A549 (cell line): ENCODE measurements around the gene PRPSAP1. TPM values are rescaled to one million over a fixed set of nuclear protein-coding genes. Genes with fewer than 3 reads are reported as not detected.

Experiments used
- ATAC-seq, 2 experiments: fragments of 200-7000 bp in 1 of 2; fragments of >200 bp in 1 of 2; cut with Nextera tagmentation in 1 of 2; cut with Tn5 transposase in 1 of 2; 3 replicates each; pipeline versions ENCODE4 v1.8.0 to v1.9.1; 2018 to 2020; ENCODE audit warnings: mild to moderate bottlenecking in 1 of 2, moderate library complexity in 1 of 2
- CTCF ChIA-PET: fragments of 300-600 bp; sonication (Branson Sonifier 250); formaldehyde crosslinking; extraction: SDS; loops from one replicate; lab custom pipeline; 2021; ENCODE audit warnings: antibody characterized with exemption, inconsistent platforms; lab: Yijun Ruan, JAX
- POLR2A ChIA-PET: fragments of 350-600 bp; formaldehyde crosslinking; extraction: SDS; loops from one replicate; lab custom pipeline; 2021; ENCODE audit warnings: antibody characterized with exemption, inconsistent platforms; lab: Yijun Ruan, JAX
- DNase-seq, 2 experiments: peaks; one replicate each; pipeline versions ENCODE4 v3.0.0 to v3.0.0-alpha.2; 2011 to 2016; ENCODE audit warnings: low read depth in 1 of 2, low spot score in 1 of 2
- FAIRE-seq: peaks from 2 replicates; lab custom pipeline; 2011; peaks lifted over from hg19 to GRCh38; lab: Jason Lieb, UNC
- H3K27ac ChIP-seq, 2 experiments: fragments of >200 bp; sonication (Bioruptor Twin); formaldehyde crosslinking; 3 replicates each; pipeline ENCODE4 v1.5.1; 2016 to 2017
- H3K4me1 ChIP-seq: fragments of >200 bp; sonication (Bioruptor Twin); formaldehyde crosslinking; 3 replicates; pipeline ENCODE4 v1.6.1; 2016
- H3K4me2 ChIP-seq: fragments of >200 bp; sonication (Bioruptor Twin); formaldehyde crosslinking; 3 replicates; pipeline ENCODE4 v1.6.1; 2016
- H3K4me3 ChIP-seq: fragments of >200 bp; sonication (Bioruptor Twin); formaldehyde crosslinking; 3 replicates; pipeline ENCODE4 v1.5.1; 2016
- H3K9me3 ChIP-seq: fragments of >200 bp; sonication (Bioruptor Twin); formaldehyde crosslinking; 3 replicates; pipeline ENCODE4 v1.6.1; 2016
- CHD2 ChIP-seq: fragments of 150-350 bp; IDR thresholded peaks from 2 replicates; pipeline ENCODE4 v1.6.1; 2014; ENCODE audit warnings: low read length; ENCODE audit not compliant: partially characterized antibody
- CHD4 ChIP-seq: fragments of 200-600 bp; sonication (generic); IDR thresholded peaks from 2 replicates; pipeline ENCODE4 v1.6.1; 2016; ENCODE audit warnings: antibody characterized with exemption, mild to moderate bottlenecking, borderline replicate concordance
- CTCF ChIP-seq: fragments of >200 bp; sonication (Bioruptor Twin); formaldehyde crosslinking; IDR thresholded peaks from 3 replicates; pipeline ENCODE4 v1.5.1; 2016
- EHMT2 ChIP-seq: fragments of 200-600 bp; sonication (generic); IDR thresholded peaks from 2 replicates; pipeline ENCODE4 v1.6.1; 2016; ENCODE audit warnings: antibody characterized with exemption, low read depth, mild to moderate bottlenecking, moderate library complexity
- EP300 ChIP-seq, 2 experiments: fragments of >200 bp; sonication (Bioruptor Twin); formaldehyde crosslinking; IDR thresholded peaks; 2 replicates in 1 of 2; 3 replicates in 1 of 2; pipeline ENCODE4 v1.6.1; 2016 to 2017
- ESRRA ChIP-seq: fragments of 150-350 bp; IDR thresholded peaks from 2 replicates; pipeline ENCODE4 v1.6.1; 2014; ENCODE audit warnings: mild to moderate bottlenecking, low read length, borderline replicate concordance
- FOXS1 ChIP-seq: fragments of 250-450 bp; sonication (Bioruptor Pico); IDR thresholded peaks from 2 replicates; pipeline ENCODE4 v1.5.0; 2020; ENCODE audit warnings: mild to moderate bottlenecking, moderate library complexity
- GATA3 ChIP-seq: IDR thresholded peaks from 2 replicates; pipeline ENCODE4 v1.6.1; 2012; ENCODE audit warnings: borderline replicate concordance
- MAFK ChIP-seq: fragments of 450-650 bp; IDR thresholded peaks from 2 replicates; pipeline ENCODE4 v1.6.1; 2014; ENCODE audit not compliant: partially characterized antibody
- MYC ChIP-seq: IDR thresholded peaks from 2 replicates; pipeline ENCODE4 v1.6.1; 2012; ENCODE audit warnings: mild to moderate bottlenecking, inconsistent platforms, low read length, improper control_type of control experiment, borderline replicate concordance
- NR3C1 ChIP-seq: fragments of >200 bp; sonication (Bioruptor Twin); formaldehyde crosslinking; IDR thresholded peaks from 3 replicates; pipeline ENCODE4 v1.6.1; 2017
- PHF8 ChIP-seq: fragments of 200-600 bp; sonication (generic); IDR thresholded peaks from 2 replicates; pipeline ENCODE4 v1.6.1; 2016; ENCODE audit warnings: low read depth, mild to moderate bottlenecking, antibody characterized with exemption, moderate library complexity, borderline replicate concordance
- POLR2A ChIP-seq: IDR thresholded peaks from 2 replicates; pipeline ENCODE4 v1.6.1; 2012; ENCODE audit warnings: mild to moderate bottlenecking, low read length
- POLR2AphosphoS2 ChIP-seq: conservative IDR thresholded peaks from 2 replicates; pipeline ENCODE4 v1.6.1; 2012; ENCODE audit warnings: low read length, improper control_type of control experiment, inconsistent platforms
- RCOR1 ChIP-seq: fragments of 150-350 bp; IDR thresholded peaks from 2 replicates; pipeline ENCODE4 v1.6.1; 2014; ENCODE audit warnings: antibody characterized with exemption, low read length, low read depth
- RFX5 ChIP-seq: fragments of 450-650 bp; IDR thresholded peaks from 2 replicates; pipeline ENCODE4 v1.7.1; 2014; ENCODE audit warnings: antibody characterized with exemption, mild to moderate bottlenecking, moderate library complexity
- RNF2 ChIP-seq: fragments of 200-600 bp; sonication (generic); IDR thresholded peaks from 2 replicates; pipeline ENCODE4 v1.6.1; 2016; ENCODE audit warnings: low read depth, mild to moderate bottlenecking, antibody characterized with exemption, moderate library complexity, borderline replicate concordance
- SMC3 ChIP-seq: fragments of >200 bp; sonication (Bioruptor Twin); formaldehyde crosslinking; IDR thresholded peaks from 3 replicates; pipeline ENCODE4 v1.6.1; 2018; ENCODE audit warnings: inconsistent platforms
- SREBF2 ChIP-seq: fragments of 450-650 bp; IDR thresholded peaks from 2 replicates; pipeline ENCODE4 v1.6.1; 2014; ENCODE audit warnings: mild to moderate bottlenecking, moderate library complexity
- TFCP2L1 ChIP-seq: fragments of 250-450 bp; sonication (Bioruptor Pico); IDR thresholded peaks from 2 replicates; pipeline ENCODE4 v1.5.0; 2021; ENCODE audit warnings: mild to moderate bottlenecking
- TP53 ChIP-seq: fragments of 250-450 bp; sonication (Bioruptor Pico); IDR thresholded peaks from 2 replicates; pipeline ENCODE4 v1.5.0; 2021; ENCODE audit warnings: mild to moderate bottlenecking, moderate library complexity
- ZSCAN20 ChIP-seq: fragments of 250-450 bp; sonication (Bioruptor Pico); IDR thresholded peaks from 2 replicates; pipeline ENCODE4 v1.8.0; 2022; ENCODE audit warnings: mild to moderate bottlenecking, moderate library complexity
- WGBS: methylation state at CpG from one replicate; pipeline ENCODE4 v1.1.6; 2017; ENCODE audit errors: missing lambda C conversion rate; 5-methylcytosine and 5-hydroxymethylcytosine counted together
- polyA plus RNA-seq, 4 experiments: library from polyadenylated mRNA; depleted of rRNA in 3 of 4; stranded (reverse); fragments of >200 nt; fragmentation: RNase III in 1 of 4; extraction: RNeasy Plus Mini Kit Qiagen cat#74134 plus additional on column Dnase treatment in 1 of 4; gene quantifications; 2 replicates in 3 of 4; 3 replicates in 1 of 4; pipeline ENCODE4 v1.2.3, GENCODE V29; 2011 to 2017
- TF ChIP-seq, protein P1 (sequence below): IDR thresholded peaks from 2 replicates; pipeline ENCODE4 v1.6.1; 2012

PRPSAP1 gene
- polyA plus RNA-seq, 2 of the 4 experiments (the other 2 are of a cell fraction), result 63.3 to 80.9 TPM

GRCh38 chr17:76359375-76359774 is 5.7 kb upstream of the PRPSAP1 start:
- ChIA-PET CTCF (interaction anchor here (1.8 to 29.4 kb wide), 4 partner anchors 10 to 99 kb away, joined by 5 to 899 read pairs (median 13); partner anchors contain the start of gene SPHK1), POLR2A (no interaction called here)
- TF ChIP-seq TFCP2L1 (CRISPR knock-in tag) (no peak), POLR2AphosphoS2 (no peak), SREBF2 (no peak), MAFK (no peak), RFX5 (no peak), NR3C1 (no peak), CHD4 (no peak), PHF8 (no peak), ESRRA (no peak)
- no peak for FAIRE-seq
- Histone ChIP-seq H3K4me2 (no peak overlapping the region), H3K9me3 (no peaks in the 10 kb centered on the region), H3K4me3 (no peak overlapping the region), H3K27ac (no peak overlapping the region), H3K4me1 (peaks cover 6% of the 10 kb centered on the region; the same call in 2 of the 3 replicates)
- DNase-seq, result no peak
- WGBS, result 77% methylated on average over 6 of the region's 6 CpGs
- ATAC-seq, result no peak

DNA sequence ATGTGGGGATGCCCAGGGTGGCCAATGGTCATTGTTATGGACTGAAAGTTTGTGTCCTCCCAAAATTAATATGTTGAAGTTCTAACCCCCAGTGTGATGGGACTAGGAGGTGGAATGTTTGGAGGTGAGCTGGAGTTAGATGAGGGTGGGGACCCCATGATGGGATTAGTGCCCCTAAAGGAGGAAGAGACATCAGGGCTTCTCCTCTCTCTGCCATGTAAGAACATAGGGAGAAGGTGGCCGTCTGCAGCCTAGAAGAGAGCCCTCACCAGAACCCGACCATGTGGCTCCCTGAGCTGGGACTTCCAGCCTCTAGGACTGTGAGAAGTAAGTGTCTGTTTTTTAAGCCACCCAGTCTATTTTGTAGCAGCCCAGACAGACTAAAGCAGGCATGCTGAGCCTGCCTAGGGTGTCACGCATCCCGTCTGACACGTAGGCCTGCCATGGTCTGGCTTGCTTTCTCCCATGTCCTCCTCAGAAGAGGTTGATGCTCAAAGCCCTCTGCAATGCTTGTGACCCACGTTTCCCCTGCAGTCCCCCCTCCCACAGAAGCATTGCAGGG is 4.0 kb upstream of the PRPSAP1 start:
- no peaks in the 10 kb centered on the region for H3K9me3 ChIP-seq
- peaks cover 7% of the 10 kb centered on the region; the same call in 2 of the 3 replicates for H3K4me1 ChIP-seq
- ChIA-PET POLR2A (no interaction called here), CTCF (interaction anchor here (1.0 to 29.4 kb wide), 6 partner anchors 9 to 164 kb away, joined by 3 to 899 read pairs (median 5); partner anchors contain the start of gene SPHK1)
- WGBS, result 80% methylated on average over 6 of the region's 6 CpGs
- no peak for TF ChIP-seq RNF2
- TF ChIP-seq POLR2A, result no peak
- TF ChIP-seq RCOR1, result no peak
- TF ChIP-seq ZSCAN20 (CRISPR knock-in tag), result no peak
- TF ChIP-seq EP300 (IDR thresholded peaks at IDR 0.05), result no peak
- no peak for TF ChIP-seq MYC
- no peak for TF ChIP-seq EHMT2
- no peak for TF ChIP-seq TP53 (CRISPR knock-in tag)
- no peak for TF ChIP-seq GATA3
- TF ChIP-seq, protein P1, sequence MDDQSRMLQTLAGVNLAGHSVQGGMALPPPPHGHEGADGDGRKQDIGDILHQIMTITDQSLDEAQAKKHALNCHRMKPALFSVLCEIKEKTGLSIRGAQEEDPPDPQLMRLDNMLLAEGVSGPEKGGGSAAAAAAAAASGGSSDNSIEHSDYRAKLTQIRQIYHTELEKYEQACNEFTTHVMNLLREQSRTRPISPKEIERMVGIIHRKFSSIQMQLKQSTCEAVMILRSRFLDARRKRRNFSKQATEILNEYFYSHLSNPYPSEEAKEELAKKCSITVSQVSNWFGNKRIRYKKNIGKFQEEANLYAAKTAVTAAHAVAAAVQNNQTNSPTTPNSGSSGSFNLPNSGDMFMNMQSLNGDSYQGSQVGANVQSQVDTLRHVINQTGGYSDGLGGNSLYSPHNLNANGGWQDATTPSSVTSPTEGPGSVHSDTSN, result no peak
- no peak for TF ChIP-seq NR3C1
- TF ChIP-seq SMC3, result no peak
- no peak for TF ChIP-seq FOXS1 (CRISPR knock-in tag)
- no peak for TF ChIP-seq POLR2AphosphoS2
- TF ChIP-seq CTCF, result no peak
- TF ChIP-seq CHD2, result no peak
- ATAC-seq (no peak), DNase-seq (no peak), FAIRE-seq (no peak)
- no peak overlapping the region for H3K27ac ChIP-seq
- no peak overlapping the region for H3K4me3 ChIP-seq
- H3K4me2 ChIP-seq, result no peak overlapping the region
